Spleen (tissue), 7 donors: ENCODE results near the gene GGA2.

Experiments used
- CTCF ChIP-seq, 11 experiments: fragments of 200-600 bp in 7 of 11; fragments of 450-650 bp in 4 of 11; sonication (generic) in 4 of 11; IDR thresholded peaks in 8 of 11; conservative IDR thresholded peaks in 3 of 11; 1 replicate in 7 of 11; 2 replicates in 4 of 11; pipeline versions ENCODE4 v1.4.0 to v1.8.0; 2016 to 2021; ENCODE audit warnings: antibody characterized with exemption in 11 of 11, inconsistent platforms in 4 of 11, mild to moderate bottlenecking in 1 of 11
- POLR2AphosphoS5 ChIP-seq, 3 donors: sonication (generic); formaldehyde crosslinking; IDR thresholded peaks; one replicate each; pipeline ENCODE4 v1.5.1; 2017; ENCODE audit warnings: antibody characterized with exemption in 3 of 3
- donor health status: DM: no; HTN: no; CAD: no; lungs with moderate emphysema.
- donor health status: DM: no; HTN: no; CAD: no.
- donor health status: DM: no; HTN: no; CAD: no.

- TF ChIP-seq CTCF (IDR thresholded peaks at IDR 0.05 in 8 of 11, conservative IDR thresholded peaks at IDR 0.05 in 3 of 11) = no peak
- no peak for TF ChIP-seq POLR2AphosphoS5 (IDR thresholded peaks at IDR 0.05)
Observed at GRCh38 chr16:23495671-23496070, 14.6 kb downstream of the GGA2 start.
